HepG2 (cell line): ENCODE results near the gene KCNC2.
"Not testable (repeated sequence)": the region's sequence is repeated elsewhere in the genome, so short reads cannot be mapped to it uniquely, and the experiment has no call there.

Experiments used
- ARID4A ChIP-seq: sonication (generic); formaldehyde crosslinking; IDR thresholded peaks from 2 replicates; pipeline ENCODE4 v1.5.0; 2020; ENCODE audit warnings: mild to moderate bottlenecking, missing genetic modification reagents, borderline replicate concordance
- CTCF ChIP-seq: sonication (generic); formaldehyde crosslinking; IDR thresholded peaks from 2 replicates; pipeline ENCODE4 v1.5.0; 2020; ENCODE audit warnings: mild to moderate bottlenecking, missing genetic modification reagents, moderate library complexity
- EZH2 ChIP-seq: conservative IDR thresholded peaks from 2 replicates; pipeline ENCODE4 v1.6.1; 2012; ENCODE audit warnings: mild to moderate bottlenecking, low read depth, low read length, moderate library complexity
- RFX5 ChIP-seq: IDR thresholded peaks from 2 replicates; pipeline ENCODE4 v1.6.1; 2011; ENCODE audit warnings: low read depth, low read length, improper control_type of control experiment
- ZNF7 ChIP-seq: IDR thresholded peaks from 2 replicates; pipeline ENCODE4 v1.6.1; 2016; ENCODE audit warnings: missing biosample characterization, missing genetic modification reagents
- TF ChIP-seq, protein P1 (sequence below): fragments of 450-650 bp; IDR thresholded peaks from 2 replicates; pipeline ENCODE4 v1.6.1; 2017; ENCODE audit warnings: mild to moderate bottlenecking
- TF ChIP-seq, protein P2 (sequence below): sonication (generic); formaldehyde crosslinking; IDR thresholded peaks from 2 replicates; pipeline ENCODE4 v1.4.0; 2020; ENCODE audit warnings: missing genetic modification reagents, mild to moderate bottlenecking, borderline replicate concordance

DNA sequence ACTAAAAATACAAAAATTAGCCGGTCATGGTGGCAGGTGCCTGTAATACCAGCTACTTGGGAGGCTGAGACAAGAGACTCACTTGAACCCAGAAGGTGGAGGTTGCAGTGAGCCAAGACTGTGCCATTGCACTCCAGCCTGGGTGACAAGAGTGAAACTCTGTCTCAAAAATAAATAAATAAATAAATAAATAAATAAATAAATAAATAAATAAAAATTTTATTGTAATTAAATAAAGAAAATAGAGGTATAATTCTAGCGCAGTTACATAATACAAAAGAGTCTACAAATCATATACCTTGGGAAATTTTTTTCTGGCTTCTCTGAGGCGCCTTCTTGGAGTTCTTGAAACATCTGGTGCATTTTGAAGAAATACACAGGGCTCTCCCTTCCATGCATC lies 23.8 kb downstream of the KCNC2 start:
- TF ChIP-seq ARID4A (CRISPR knock-in tag); EZH2; CTCF (CRISPR knock-in tag); ZNF7 (CRISPR knock-in tag); RFX5: not testable (repeated sequence)
- TF ChIP-seq, protein P1, sequence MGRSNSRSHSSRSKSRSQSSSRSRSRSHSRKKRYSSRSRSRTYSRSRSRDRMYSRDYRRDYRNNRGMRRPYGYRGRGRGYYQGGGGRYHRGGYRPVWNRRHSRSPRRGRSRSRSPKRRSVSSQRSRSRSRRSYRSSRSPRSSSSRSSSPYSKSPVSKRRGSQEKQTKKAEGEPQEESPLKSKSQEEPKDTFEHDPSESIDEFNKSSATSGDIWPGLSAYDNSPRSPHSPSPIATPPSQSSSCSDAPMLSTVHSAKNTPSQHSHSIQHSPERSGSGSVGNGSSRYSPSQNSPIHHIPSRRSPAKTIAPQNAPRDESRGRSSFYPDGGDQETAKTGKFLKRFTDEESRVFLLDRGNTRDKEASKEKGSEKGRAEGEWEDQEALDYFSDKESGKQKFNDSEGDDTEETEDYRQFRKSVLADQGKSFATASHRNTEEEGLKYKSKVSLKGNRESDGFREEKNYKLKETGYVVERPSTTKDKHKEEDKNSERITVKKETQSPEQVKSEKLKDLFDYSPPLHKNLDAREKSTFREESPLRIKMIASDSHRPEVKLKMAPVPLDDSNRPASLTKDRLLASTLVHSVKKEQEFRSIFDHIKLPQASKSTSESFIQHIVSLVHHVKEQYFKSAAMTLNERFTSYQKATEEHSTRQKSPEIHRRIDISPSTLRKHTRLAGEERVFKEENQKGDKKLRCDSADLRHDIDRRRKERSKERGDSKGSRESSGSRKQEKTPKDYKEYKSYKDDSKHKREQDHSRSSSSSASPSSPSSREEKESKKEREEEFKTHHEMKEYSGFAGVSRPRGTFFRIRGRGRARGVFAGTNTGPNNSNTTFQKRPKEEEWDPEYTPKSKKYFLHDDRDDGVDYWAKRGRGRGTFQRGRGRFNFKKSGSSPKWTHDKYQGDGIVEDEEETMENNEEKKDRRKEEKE, result not testable (repeated sequence)
- TF ChIP-seq, protein P2, sequence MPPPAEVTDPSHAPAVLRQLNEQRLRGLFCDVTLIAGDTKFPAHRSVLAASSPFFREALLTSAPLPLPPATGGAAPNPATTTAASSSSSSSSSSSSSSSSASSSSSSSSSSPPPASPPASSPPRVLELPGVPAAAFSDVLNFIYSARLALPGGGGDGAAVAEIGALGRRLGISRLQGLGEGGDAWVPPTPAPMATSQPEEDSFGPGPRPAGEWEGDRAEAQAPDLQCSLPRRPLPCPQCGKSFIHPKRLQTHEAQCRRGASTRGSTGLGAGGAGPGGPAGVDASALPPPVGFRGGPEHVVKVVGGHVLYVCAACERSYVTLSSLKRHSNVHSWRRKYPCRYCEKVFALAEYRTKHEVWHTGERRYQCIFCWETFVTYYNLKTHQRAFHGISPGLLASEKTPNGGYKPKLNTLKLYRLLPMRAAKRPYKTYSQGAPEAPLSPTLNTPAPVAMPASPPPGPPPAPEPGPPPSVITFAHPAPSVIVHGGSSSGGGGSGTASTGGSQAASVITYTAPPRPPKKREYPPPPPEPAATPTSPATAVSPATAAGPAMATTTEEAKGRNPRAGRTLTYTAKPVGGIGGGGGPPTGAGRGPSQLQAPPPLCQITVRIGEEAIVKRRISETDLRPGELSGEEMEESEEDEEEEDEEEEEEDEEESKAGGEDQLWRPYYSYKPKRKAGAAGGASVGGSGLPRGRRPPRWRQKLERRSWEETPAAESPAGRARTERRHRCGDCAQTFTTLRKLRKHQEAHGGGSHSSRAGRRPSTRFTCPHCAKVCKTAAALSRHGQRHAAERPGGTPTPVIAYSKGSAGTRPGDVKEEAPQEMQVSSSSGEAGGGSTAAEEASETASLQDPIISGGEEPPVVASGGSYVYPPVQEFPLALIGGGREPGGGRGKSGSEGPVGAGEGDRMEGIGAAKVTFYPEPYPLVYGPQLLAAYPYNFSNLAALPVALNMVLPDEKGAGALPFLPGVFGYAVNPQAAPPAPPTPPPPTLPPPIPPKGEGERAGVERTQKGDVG (CRISPR knock-in tag), result not testable (repeated sequence)
